HG03521 (cell line): ENCODE data around the gene RNF214.
"Not testable (repeated sequence)": the region's sequence is repeated elsewhere in the genome, so short reads cannot be mapped to it uniquely, and the experiment has no call there.

ENCODE experiments used
- ATAC-seq: cut with Tn5 transposase; IDR thresholded peaks from one replicate; pipeline ENCODE4 v1.9.1; 2021; ENCODE audit warnings: mild to moderate bottlenecking, moderate library complexity; ENCODE audit not compliant: unreplicated experiment

RNF214 gene

GRCh38 chr11:117229931-117230285 is 2.6 kb upstream of the RNF214 start:
- no peak for ATAC-seq

DNA sequence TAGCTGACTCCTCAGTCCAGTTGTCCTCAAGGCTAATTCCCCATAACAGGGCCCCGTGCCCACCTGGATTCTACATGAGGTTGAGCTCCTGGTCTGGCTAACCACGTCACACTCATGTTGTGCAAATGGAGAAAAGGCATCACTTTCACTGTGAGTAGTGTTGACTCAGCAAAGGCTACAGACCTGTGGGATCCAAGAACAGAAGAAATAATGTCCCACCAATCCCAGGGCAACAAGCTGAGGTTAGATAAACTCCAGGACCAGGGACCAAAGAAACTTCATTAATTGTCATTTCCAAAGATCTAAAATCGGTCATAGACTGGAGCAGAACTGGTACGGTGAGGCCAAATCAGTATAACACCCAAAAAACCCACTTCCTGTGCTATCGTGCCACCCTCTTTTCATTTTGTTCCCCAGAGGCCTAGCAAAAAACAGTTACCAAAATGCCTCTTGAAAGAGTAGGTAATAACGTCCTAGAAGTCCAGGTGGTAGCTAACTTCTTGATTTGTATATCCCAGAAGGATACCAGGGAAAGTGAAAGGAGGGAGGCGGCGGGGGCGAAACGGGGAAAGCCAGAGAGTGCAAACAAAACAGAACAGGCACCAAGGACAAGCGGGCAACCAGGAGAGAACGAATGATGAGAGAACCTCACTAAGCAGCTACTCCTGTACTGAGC is 2.0 kb upstream of the RNF214 start:
- ATAC-seq = no peak

DNA sequence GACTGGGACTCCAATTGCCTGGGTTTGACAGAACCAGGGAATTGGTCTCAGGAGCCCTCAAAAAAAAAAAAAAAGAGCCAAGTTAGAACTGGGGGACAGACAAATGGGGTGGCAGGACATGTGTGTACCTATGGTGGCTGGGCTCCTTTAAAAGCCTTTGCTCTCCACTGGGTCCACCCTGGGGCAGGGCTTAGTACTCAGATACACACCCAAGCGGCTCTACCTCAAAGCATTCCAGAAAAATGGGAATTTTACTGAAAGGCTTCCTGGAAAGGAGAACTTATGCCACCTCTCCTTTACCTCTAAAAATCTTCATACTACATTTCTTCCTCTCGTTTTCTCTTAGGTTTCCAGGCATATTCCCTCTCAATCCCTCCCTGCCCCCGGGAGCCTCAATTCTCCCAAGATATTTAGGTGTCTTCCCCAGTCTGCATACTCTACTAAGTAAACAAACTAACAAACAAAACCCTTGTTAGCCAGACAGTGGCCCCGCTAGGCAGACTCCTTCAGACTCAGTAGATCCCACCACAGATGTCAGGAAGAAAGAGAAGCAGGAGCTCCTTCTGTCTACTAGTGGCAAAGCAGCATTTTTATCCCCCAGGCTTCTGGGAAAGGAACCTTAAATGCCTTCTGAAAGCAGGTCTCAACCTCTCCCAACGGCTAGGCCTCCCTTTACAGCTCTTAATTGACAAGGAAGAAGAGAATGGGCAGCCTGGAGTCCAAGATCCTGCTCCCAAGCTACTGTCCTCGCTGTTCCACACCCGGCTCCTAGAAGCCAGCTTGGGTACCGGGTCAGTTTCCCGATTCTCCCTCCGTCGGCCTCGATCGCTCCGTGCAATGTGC is 1.3 kb upstream of the RNF214 start:
- no peak for ATAC-seq

- ATAC-seq = no peak
Observed at GRCh38 chr11:117231842-117232091, 704 bp upstream of the RNF214 start, which contains the start of gene PCSK7. Gene PCSK7 (minus strand): TSS chr11:117232073. CDS start chr11:117229844, 2,229 bp downstream.

DNA sequence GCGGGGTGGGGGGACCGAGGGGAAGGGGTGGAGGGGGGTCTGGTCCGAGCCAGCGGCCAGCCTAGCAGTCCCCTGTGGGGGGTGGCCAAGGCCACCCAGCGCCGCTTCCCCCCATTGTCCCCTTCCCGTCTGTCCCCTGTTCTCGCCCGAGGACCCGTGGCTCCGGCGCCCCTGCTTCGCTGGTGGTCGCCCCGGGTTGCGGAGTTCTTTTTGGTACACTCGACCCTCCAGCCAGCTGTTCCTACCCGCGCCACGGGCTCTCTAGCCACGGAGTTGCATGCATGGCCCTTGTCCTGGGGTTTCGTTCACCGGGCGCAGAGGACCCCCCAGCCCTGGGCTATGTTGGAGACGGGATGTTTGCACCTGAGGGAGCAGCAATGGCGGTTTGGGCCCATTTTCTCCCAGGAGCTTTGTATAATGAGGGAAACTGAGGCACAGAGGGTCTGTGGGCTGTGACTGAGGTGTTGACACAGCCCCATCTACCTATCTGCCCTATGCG is 489 bp downstream of the RNF214 start:
- peak; percentile 8 for ATAC-seq

- no peak for ATAC-seq
Observed at GRCh38 chr11:117238221-117238620, 5.8 kb downstream of the RNF214 start.

DNA sequence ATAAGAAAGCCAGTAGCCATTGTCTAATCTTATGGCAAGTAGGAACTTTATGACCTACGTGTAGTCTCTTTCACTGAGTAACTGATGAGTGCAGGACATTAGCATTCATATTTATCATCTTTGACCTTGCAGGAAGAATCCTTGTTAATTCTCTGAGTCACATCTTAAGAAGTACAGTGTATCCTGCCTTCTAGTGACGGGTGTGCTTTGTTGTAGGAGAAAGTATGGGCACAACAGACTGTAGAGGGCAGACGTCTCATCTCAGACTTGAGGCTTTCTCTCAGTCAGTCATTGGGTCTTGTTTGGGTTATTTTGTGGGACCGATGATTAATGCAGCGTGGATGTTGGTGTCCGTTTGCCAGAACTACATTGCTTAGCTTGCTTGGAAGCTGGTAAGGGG is 6.8 kb downstream of the RNF214 start:
- no peak for ATAC-seq

GRCh38 chr11:117248341-117248740 is 15.9 kb downstream of the RNF214 start:
- no peak for ATAC-seq

DNA sequence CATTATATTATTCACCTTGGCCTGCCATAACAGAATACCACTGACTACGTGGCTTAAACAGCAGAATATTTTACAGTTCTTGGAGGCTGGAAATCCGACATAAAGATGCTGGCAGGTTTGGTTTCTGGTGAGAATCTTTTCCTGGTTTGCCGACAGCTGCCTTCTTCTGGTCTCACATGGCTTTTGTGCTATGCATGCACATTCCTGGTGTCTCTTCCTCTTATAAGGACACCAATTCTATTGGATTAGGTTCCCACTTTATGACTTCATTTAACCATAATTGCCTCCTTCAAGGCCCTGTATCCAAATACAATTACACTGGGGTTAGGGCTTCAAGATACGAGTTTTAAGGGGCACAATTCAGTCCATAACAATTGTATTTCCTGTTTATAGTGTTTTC is 17.1 kb downstream of the RNF214 start:
- no peak for ATAC-seq

DNA sequence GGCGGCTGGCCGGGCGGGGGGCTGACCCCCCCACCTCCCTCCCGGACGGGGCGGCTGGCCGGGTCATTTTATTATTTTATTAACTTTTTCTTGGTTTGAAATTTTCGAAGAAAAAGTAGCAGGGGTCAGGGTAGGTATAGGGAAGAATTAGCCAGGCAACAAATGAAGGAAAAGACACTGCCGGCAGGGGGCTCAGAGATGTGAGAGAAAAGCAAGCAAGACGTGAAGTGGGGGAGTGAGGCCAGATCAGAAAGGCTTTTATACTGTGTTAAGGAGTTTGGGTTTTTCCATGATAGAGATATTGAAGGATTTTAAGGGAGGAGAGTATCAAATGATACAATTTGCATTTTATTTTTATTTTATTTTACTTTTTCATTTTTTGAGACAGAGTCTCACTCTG is 19.0 kb downstream of the RNF214 start:
- ATAC-seq = no peak

GRCh38 chr11:117255966-117256365 is 23.5 kb downstream of the RNF214 start:
- no peak for ATAC-seq

DNA sequence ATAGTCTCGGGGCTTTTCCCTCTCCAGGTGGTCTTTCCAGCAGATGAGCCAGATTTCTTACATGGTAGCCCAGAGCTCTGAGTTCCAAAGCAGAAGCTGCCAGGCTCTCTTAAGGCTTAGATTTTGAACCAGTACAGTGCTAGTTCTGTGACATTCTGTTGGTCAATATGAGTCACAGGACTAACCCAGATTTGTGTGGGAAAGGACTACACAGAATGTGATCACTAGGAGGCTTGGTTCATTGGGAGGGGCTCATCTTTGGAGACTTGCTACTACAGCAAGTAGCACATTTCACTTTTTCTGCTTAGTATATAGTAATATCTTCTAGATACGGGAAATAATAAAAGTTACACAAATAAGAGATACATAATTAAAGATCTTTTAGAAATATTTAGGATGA is 24.1 kb downstream of the RNF214 start:
- no peak for ATAC-seq

DNA sequence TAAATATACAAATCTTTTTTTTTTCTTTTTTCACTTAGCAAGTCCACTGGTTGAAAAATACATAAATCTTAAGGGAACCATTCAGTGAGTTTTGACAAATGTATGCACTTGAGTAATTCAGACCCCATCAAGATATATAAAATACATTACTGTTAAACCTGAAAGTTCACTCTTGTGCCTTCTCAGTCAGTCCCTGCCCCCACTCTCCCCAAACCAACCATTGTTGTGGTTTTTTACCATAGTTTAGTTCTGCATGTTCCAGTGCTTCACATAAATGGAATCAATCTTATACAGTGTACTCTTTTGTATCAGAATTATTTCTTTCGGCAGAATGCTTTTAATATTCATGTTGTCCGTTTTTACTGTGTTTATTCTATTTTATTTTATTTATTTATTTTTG is 26.1 kb downstream of the RNF214 start:
- ATAC-seq = no peak

DNA sequence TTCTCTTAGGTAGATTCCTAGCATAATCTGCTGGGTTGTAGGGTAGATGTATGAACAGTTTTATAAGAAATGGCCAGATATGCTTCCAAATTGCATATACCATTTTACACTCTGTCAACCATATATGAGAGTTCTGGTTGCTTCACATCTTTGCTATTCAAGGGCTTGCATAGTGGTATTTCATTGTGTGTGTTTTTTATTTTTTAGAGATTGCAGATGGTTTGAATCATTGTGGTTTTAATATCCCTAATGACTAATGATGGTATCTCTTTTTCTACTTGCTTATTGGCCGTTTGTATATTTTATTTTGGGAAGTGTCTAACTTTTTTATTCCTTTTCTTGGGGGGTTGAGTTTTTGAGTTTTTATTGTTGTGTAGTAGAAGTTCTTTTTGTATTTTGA is 26.9 kb downstream of the RNF214 start:
- no peak for ATAC-seq

GRCh38 chr11:117264624-117265323 is 32.3 kb downstream of the RNF214 start:
- not testable (repeated sequence) for ATAC-seq

- no peak for ATAC-seq
Observed at GRCh38 chr11:117265745-117266144, 33.3 kb downstream of the RNF214 start.

DNA sequence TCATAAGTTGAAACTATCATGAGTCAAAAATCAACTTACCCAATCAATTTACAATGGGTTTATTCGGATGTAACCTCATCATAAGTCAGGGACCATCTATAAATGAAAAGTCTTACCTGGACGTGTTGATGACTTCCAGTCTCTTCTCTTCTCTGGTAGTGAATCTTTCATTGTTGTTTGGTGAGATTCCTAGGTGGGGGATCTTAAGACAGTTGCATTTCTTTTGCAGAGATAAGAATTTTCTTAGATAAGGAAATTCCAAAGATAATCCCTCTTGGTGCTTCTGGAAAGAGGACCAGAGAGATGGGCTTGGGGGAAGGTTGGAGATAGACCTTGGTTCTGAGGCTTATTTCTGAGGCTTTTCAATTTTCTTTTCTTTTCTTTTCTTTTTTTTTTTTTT is 37.4 kb downstream of the RNF214 start:
- no peak for ATAC-seq

GRCh38 chr11:117271208-117271607 is 38.7 kb downstream of the RNF214 start:
- no peak for ATAC-seq

DNA sequence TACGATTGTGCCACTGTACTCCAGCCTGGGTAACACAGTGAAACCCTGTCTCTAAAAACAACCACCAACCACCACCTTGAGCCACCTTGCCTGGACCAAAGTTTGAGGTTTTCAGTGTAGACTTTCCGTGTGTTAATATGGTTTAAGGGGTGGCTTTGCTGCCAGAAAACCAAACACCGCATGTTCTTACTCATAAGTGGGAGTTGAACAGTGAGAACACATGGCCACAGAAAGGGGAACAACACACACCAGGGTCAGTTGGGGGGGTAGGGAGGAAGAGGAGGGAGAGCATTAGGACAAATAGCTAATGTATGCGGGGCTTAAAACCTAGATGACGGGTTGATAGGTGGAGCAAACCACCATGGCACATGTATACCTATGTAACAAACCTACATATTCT is 39.7 kb downstream of the RNF214 start:
- not testable (repeated sequence) for ATAC-seq

DNA sequence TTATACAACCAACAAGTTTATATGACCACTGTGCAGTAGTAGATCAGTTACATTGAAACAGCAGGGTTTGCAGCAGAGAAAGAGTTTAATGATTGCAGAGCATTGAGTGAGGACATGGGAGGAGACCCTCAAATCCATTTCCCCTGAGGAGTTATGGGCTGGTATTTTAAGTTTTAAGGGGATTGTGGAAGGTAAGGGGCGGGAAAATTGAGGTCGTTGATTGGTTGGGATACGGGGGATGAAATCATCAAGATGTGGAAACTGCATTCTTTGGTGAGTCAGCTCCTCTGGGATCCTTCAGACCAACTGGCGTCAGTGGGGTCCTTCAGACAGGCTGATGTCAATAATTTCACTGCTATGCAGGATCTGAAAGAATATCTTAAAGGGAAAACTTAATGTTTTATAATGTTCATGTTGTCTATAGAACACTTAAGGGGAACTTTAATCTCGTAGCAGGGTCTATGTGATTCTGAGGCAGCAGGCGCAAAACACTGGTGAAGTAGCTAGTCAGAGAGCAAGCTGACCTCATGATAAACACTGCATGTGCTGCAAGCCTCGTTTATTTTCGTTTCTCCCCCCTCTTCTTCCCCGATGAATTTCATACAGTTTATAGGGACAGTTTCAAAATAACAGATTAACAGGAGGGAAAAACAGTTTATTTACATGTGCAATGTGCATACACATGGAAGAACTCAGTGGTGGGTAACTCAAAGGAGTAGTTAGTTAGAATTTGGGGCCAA is 41.2 kb downstream of the RNF214 start:
- no peak for ATAC-seq

DNA sequence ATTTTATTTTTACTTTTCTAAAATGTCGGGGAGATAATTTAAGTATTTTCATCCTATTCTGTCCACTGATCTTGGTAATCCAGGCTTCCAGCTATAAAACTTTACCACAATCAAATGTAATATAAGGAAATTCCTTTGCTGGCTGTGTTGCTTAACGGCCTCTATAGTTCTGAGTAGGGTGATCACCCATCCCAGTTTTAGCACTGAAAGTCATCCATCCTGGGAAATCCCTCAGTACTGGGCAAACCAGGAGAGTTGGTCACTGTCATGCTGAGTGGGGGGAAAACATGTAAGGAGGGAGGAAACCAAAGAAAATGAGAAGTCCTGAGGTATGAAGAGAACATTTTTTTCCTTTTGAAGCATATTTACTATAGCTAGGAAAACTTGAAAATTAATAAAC is 45.9 kb downstream of the RNF214 start:
- no peak for ATAC-seq
